DND-41 (cell line): ENCODE data around the gene TARBP2.

Experiments
- ATAC-seq: fragments of 200-7000 bp; cut with Tn5 transposase; 3 replicates; pipeline ENCODE4 v1.9.1; 2021; ENCODE audit warnings: low read depth; ENCODE audit not compliant: insufficient read depth
- DNase-seq: peaks from one replicate; pipeline ENCODE4 v3.0.0-alpha.2; 2020
- H2AFZ ChIP-seq: 2 replicates; pipeline ENCODE4 v1.6.0; 2012; ENCODE audit warnings: low read depth, low read length
- H3K27ac ChIP-seq: 2 replicates; pipeline ENCODE4 v1.5.1; 2012; ENCODE audit warnings: low read length, inconsistent platforms
- H3K27me3 ChIP-seq: fragments of 200-600 bp; sonication (generic); 2 replicates; pipeline ENCODE4 v1.6.0; 2012; ENCODE audit warnings: low read length, mild to moderate bottlenecking, inconsistent platforms; ENCODE audit not compliant: insufficient read depth, poor library complexity
- H3K36me3 ChIP-seq: 2 replicates; pipeline ENCODE4 v1.5.1; 2012; ENCODE audit warnings: low read length, inconsistent platforms; ENCODE audit not compliant: insufficient read depth
- H3K4me1 ChIP-seq: 2 replicates; pipeline ENCODE4 v1.5.1; 2012; ENCODE audit warnings: mild to moderate bottlenecking, low read length; ENCODE audit not compliant: insufficient read depth
- H3K4me2 ChIP-seq: 2 replicates; pipeline ENCODE4 v1.6.0; 2012; ENCODE audit warnings: mild to moderate bottlenecking, moderate library complexity, low read length, inconsistent platforms; ENCODE audit not compliant: insufficient read depth
- H3K4me3 ChIP-seq, 2 experiments: fragments of 200-600 bp in 1 of 2; shearing (Covaris generic) in 1 of 2; 2 replicates each; pipeline ENCODE4 v1.5.1; 2012 to 2016; ENCODE audit warnings: inconsistent platforms in 2 of 2, low read length in 2 of 2, mild to moderate bottlenecking in 2 of 2, low read depth in 1 of 2, moderate library complexity in 1 of 2
- H3K79me2 ChIP-seq: 2 replicates; pipeline ENCODE4 v1.6.0; 2012; ENCODE audit warnings: low read length, inconsistent platforms; ENCODE audit not compliant: insufficient read depth
- H3K9ac ChIP-seq: 2 replicates; pipeline ENCODE4 v1.6.0; 2012; ENCODE audit warnings: low read depth, mild to moderate bottlenecking, inconsistent platforms, low read length, moderate library complexity
- H3K9me3 ChIP-seq: 2 replicates; pipeline ENCODE4 v1.5.1; 2012; ENCODE audit warnings: low read length, moderate library complexity, mild to moderate bottlenecking, inconsistent platforms; ENCODE audit not compliant: insufficient read depth, severe bottlenecking
- H4K20me1 ChIP-seq: 2 replicates; pipeline ENCODE4 v1.6.0; 2012; ENCODE audit warnings: low read length; ENCODE audit not compliant: insufficient read depth
- CTCF ChIP-seq: IDR thresholded peaks from 2 replicates; pipeline ENCODE4 v1.5.1; 2012; ENCODE audit warnings: borderline replicate concordance, low read length, moderate library complexity, mild to moderate bottlenecking; ENCODE audit not compliant: poor library complexity, severe bottlenecking; ENCODE audit errors: extremely low read depth
- EZH2 ChIP-seq: IDR thresholded peaks from 3 replicates; pipeline ENCODE4 v1.6.1; 2012; ENCODE audit warnings: borderline replicate concordance, low read depth, mild to moderate bottlenecking, moderate library complexity, low read length, inconsistent platforms; ENCODE audit not compliant: severe bottlenecking

TARBP2 gene

GRCh38 chr12:53466640-53467039, 34.4 kb upstream of the TARBP2 start:
- no peaks in the 10 kb centered on the region for H3K9me3 ChIP-seq
- no peak overlapping the region for H3K4me3 ChIP-seq
- H3K27me3 ChIP-seq = no peaks in the 10 kb centered on the region
- DNase-seq = no peak
- H3K4me1 ChIP-seq = peaks cover 3% of the 10 kb centered on the region; the same call in 1 of the 2 replicates
- no peak overlapping the region for H3K4me2 ChIP-seq
- no peak overlapping the region for H3K9ac ChIP-seq
- H4K20me1 ChIP-seq = peaks cover 78% of the 10 kb centered on the region
- H2AFZ ChIP-seq = no peak overlapping the region
- no peak for ATAC-seq
- no peak for TF ChIP-seq CTCF
- no peak for TF ChIP-seq EZH2
- H3K27ac ChIP-seq = no peak overlapping the region
- peaks cover 85% of the 10 kb centered on the region for H3K79me2 ChIP-seq
- H3K36me3 ChIP-seq = peaks cover 99% of the 10 kb centered on the region

GRCh38 chr12:53467082-53467481, 34.0 kb upstream of the TARBP2 start:
- Histone ChIP-seq H3K4me1 (peaks cover 3% of the 10 kb centered on the region; the same call in 1 of the 2 replicates), H3K9ac (no peak overlapping the region), H2AFZ (no peak overlapping the region), H4K20me1 (peaks cover 78% of the 10 kb centered on the region), H3K27ac (no peak overlapping the region), H3K9me3 (no peaks in the 10 kb centered on the region), H3K4me3 (no peak overlapping the region), H3K36me3 (peaks cover 99% of the 10 kb centered on the region), H3K4me2 (no peak overlapping the region), H3K79me2 (peaks cover 85% of the 10 kb centered on the region), H3K27me3 (no peaks in the 10 kb centered on the region)
- DNase-seq = no peak
- ATAC-seq = no peak
- TF ChIP-seq EZH2 = no peak
- no peak for TF ChIP-seq CTCF

DNA sequence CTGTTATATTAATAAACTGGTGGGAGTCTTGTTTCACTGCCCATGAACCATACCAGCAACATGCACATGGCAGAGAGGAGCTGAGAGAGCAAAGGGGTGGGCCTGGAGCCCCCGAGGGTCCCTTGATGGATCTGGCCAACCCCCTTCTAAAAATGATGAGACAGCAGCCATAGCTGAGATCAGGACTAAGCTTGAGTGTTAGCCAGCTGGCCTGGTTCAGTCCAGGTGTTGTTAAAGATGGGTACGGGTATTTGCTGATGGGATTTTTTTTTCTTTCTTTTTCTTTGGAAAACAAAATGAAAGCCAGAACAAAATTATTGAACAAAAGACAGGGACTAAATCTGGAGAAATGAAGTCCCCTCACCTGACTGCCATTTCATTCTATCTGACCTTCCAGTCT, 33.2 kb upstream of the TARBP2 start:
- no peak for DNase-seq
- Histone ChIP-seq H3K79me2 (peaks cover 85% of the 10 kb centered on the region), H3K4me2 (no peak overlapping the region), H3K9ac (no peak overlapping the region), H2AFZ (no peak overlapping the region), H3K27me3 (no peaks in the 10 kb centered on the region), H3K27ac (no peak overlapping the region), H4K20me1 (peaks cover 79% of the 10 kb centered on the region), H3K4me1 (peaks cover 3% of the 10 kb centered on the region; the same call in 1 of the 2 replicates), H3K9me3 (no peaks in the 10 kb centered on the region), H3K4me3 (no peak overlapping the region), H3K36me3 (peaks cover 99% of the 10 kb centered on the region)
- no peak for ATAC-seq
- no peak for TF ChIP-seq CTCF
- TF ChIP-seq EZH2 = no peak

DNA sequence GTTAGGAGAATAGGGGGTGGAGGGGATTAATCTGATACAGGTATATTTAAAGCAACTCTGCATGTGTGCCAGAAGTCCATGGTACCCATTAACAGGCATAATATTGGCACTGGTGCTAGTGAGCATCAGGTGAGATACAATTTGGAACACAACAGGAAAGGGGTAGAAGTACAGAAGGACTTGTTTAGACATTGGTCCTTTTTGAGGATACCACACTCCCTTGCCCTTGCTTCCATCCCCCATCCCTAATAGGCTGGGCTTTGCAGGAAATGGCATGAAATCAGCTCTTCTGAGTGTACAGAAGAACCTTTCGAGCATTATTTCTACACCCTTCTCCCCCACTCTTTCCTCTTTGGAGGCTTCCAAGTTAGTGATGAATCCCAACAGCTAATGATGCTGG, 32.8 kb upstream of the TARBP2 start:
- Histone ChIP-seq H3K79me2 (peaks cover 84% of the 10 kb centered on the region), H3K4me2 (no peak overlapping the region), H3K4me3 (no peak overlapping the region), H3K9ac (no peak overlapping the region), H3K27me3 (no peaks in the 10 kb centered on the region), H4K20me1 (peaks cover 78% of the 10 kb centered on the region), H3K4me1 (peaks cover 3% of the 10 kb centered on the region; the same call in 1 of the 2 replicates), H2AFZ (no peak overlapping the region), H3K9me3 (no peaks in the 10 kb centered on the region), H3K36me3 (peaks cover 99% of the 10 kb centered on the region), H3K27ac (no peak overlapping the region)
- TF ChIP-seq CTCF (no peak), EZH2 (no peak)
- ATAC-seq (no peak), DNase-seq (no peak)
